ENCODE data around the gene ZNF532. TPM values are rescaled to one million over a fixed set of nuclear protein-coding genes. Genes with fewer than 3 reads are reported as not detected.

The ZNF532 gene
- total RNA-seq, 4 donors from 2014 or later: 48.3 to 128 (median 96.2) TPM

DNA sequence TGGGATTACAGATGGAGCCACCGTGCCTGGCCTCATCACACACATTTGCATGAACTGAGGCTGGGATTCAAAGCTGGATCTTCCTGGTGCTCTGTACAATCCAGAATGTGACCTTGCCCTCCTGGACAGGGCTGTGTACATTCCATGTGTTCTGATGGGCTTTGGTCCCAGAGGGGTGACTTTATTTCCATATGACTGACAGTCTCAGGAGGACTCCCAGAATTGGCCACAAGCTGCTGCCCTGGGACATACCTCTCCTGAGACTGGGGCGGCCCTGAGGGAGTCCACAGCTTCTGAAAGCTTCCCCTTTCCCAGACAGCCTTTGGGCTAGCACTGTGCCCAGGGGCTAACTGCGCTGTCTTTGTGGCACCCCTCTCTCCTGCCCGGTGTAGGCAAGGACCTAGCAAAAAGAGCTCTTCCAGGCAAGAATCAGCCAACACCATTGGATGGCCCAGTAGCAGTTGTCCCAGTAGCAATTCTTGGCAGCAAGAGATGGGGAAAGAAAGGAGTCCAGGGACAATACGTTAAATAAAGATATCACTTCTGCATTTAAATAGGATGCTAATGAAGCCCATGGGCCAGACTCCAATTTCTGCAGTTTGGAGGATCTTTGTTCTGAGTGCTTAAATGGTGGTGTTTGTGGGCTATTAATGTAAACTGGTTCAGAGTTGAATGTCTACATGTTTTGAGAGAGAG is 26.4 kb upstream of the ZNF532 start:
- ATAC-seq: no peak
- Histone ChIP-seq H3K4me3 (no peak overlapping the region), H3K9me3 (no peaks in the 10 kb centered on the region), H3K27ac (no peak overlapping the region), H3K4me1 (no peaks in the 10 kb centered on the region), H3K36me3 (no peaks in the 10 kb centered on the region), H3K27me3 (no peaks in the 10 kb centered on the region)
- TF ChIP-seq POLR2AphosphoS5 (IDR thresholded peaks at IDR 0.05) (no peak), EP300 (IDR thresholded peaks at IDR 0.05) (no peak), POLR2A (IDR thresholded peaks at IDR 0.05) (no peak)
- TF ChIP-seq, protein P1, sequence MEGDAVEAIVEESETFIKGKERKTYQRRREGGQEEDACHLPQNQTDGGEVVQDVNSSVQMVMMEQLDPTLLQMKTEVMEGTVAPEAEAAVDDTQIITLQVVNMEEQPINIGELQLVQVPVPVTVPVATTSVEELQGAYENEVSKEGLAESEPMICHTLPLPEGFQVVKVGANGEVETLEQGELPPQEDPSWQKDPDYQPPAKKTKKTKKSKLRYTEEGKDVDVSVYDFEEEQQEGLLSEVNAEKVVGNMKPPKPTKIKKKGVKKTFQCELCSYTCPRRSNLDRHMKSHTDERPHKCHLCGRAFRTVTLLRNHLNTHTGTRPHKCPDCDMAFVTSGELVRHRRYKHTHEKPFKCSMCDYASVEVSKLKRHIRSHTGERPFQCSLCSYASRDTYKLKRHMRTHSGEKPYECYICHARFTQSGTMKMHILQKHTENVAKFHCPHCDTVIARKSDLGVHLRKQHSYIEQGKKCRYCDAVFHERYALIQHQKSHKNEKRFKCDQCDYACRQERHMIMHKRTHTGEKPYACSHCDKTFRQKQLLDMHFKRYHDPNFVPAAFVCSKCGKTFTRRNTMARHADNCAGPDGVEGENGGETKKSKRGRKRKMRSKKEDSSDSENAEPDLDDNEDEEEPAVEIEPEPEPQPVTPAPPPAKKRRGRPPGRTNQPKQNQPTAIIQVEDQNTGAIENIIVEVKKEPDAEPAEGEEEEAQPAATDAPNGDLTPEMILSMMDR (IDR thresholded peaks at IDR 0.05): no peak
- WGBS, 2 donors (ENCODE audit: low coverage in 1 of 2): 63 to 100% methylated on average over 1 of the region's 5 CpGs

- WGBS, 2 donors (ENCODE audit: low coverage in 1 of 2): 88 to 100% methylated on average over 3 to 6 of the region's 6 CpGs
- no peak overlapping the region for H3K4me3 ChIP-seq
- no peaks in the 10 kb centered on the region for H3K4me1 ChIP-seq
- H3K27ac ChIP-seq: no peak overlapping the region
- TF ChIP-seq POLR2A (IDR thresholded peaks at IDR 0.05): no peak
- TF ChIP-seq POLR2AphosphoS5 (IDR thresholded peaks at IDR 0.05): no peak
- TF ChIP-seq EP300 (IDR thresholded peaks at IDR 0.05): no peak
- TF ChIP-seq, protein P1 (IDR thresholded peaks at IDR 0.05): no peak
- no peaks in the 10 kb centered on the region for H3K27me3 ChIP-seq
- ATAC-seq: no peak
- H3K9me3 ChIP-seq: no peaks in the 10 kb centered on the region
- H3K36me3 ChIP-seq: no peaks in the 10 kb centered on the region
Observed at GRCh38 chr18:58838946-58839345, 25.7 kb upstream of the ZNF532 start.

- no peak for ATAC-seq
- Histone ChIP-seq H3K4me3 (no peak overlapping the region), H3K4me1 (no peaks in the 10 kb centered on the region), H3K27me3 (peaks cover 6% of the 10 kb centered on the region), H3K9me3 (no peaks in the 10 kb centered on the region), H3K27ac (no peak overlapping the region), H3K36me3 (no peaks in the 10 kb centered on the region)
- WGBS, 2 donors (ENCODE audit: low coverage in 1 of 2): 84 to 98% methylated on average over 5 to 6 of the region's 11 CpGs
- TF ChIP-seq EP300 (IDR thresholded peaks at IDR 0.05): no peak
- TF ChIP-seq POLR2A (IDR thresholded peaks at IDR 0.05): no peak
- TF ChIP-seq POLR2AphosphoS5 (IDR thresholded peaks at IDR 0.05): no peak
- TF ChIP-seq, protein P1 (IDR thresholded peaks at IDR 0.05): no peak
Observed at GRCh38 chr18:58842978-58843687, 21.5 kb upstream of the ZNF532 start.

DNA sequence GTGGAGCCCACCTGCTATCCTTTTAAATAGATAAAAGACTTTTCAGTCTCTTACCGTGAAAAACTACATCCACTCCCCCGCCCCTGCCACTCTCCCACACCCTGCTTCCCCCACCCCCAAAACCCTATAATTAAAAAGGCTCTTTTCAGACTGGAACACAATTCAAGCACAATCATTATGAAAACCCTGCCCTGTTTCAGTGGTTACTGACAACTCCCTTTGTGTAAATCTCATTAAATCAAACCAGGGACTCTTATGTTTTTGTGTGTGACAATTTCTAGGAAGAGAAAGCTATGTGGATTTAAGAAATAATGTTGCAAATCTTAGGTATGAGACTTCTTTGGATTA is 21.0 kb upstream of the ZNF532 start:
- Histone ChIP-seq H3K4me1 (no peaks in the 10 kb centered on the region), H3K9me3 (no peaks in the 10 kb centered on the region), H3K27ac (no peak overlapping the region), H3K36me3 (no peaks in the 10 kb centered on the region), H3K4me3 (no peak overlapping the region), H3K27me3 (peaks cover 9% of the 10 kb centered on the region)
- 55 to 100% methylated on average over 1 of the region's 2 CpGs for WGBS, 2 donors (ENCODE audit: low coverage in 1 of 2)
- TF ChIP-seq EP300 (IDR thresholded peaks at IDR 0.05) (no peak), POLR2A (IDR thresholded peaks at IDR 0.05) (no peak), POLR2AphosphoS5 (IDR thresholded peaks at IDR 0.05) (no peak)
- TF ChIP-seq, protein P1 (IDR thresholded peaks at IDR 0.05): no peak
- no peak for ATAC-seq

DNA sequence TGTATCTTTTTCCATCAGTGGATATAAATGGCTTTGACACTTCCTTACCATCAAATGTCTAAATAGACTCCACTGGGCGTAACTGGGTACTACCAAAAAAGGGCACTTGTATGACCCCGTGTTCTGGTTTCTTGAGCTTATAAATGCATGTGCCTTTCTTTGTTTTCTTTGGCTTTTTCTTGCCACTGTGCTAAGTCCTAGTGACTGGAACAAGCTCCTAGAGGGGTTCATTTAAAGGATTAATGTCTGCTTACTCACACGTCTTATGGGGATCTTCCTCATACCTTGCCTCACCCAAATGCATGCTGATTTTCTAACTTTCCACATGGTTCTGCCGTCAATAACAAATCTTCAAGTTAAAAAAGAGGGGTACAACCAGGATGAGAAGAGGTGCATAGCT is 19.8 kb upstream of the ZNF532 start:
- ATAC-seq: no peak
- 62 to 84% methylated on average over 3 to 4 of the region's 4 CpGs for WGBS, 2 donors (ENCODE audit: low coverage in 1 of 2)
- no peaks in the 10 kb centered on the region for H3K36me3 ChIP-seq
- TF ChIP-seq, protein P1 (IDR thresholded peaks at IDR 0.05): no peak
- no peak for TF ChIP-seq EP300 (IDR thresholded peaks at IDR 0.05)
- TF ChIP-seq POLR2A (IDR thresholded peaks at IDR 0.05): no peak
- TF ChIP-seq POLR2AphosphoS5 (IDR thresholded peaks at IDR 0.05): no peak
- no peaks in the 10 kb centered on the region for H3K4me1 ChIP-seq
- no peak overlapping the region for H3K4me3 ChIP-seq
- H3K27ac ChIP-seq: no peak overlapping the region
- H3K9me3 ChIP-seq: no peaks in the 10 kb centered on the region
- H3K27me3 ChIP-seq: peaks cover 12% of the 10 kb centered on the region
